HepG2 (cell line): ENCODE measurements around the gene CENPP. TPM values are rescaled to one million over a fixed set of nuclear protein-coding genes. Genes with fewer than 3 reads are reported as not detected.

Experiments used
- ATAC-seq: fragments of 200-7000 bp; cut with Tn5 transposase; 3 replicates; pipeline ENCODE4 v1.9.1; 2020; ENCODE audit warnings: mild to moderate bottlenecking, moderate library complexity
- BruUV-seq: library from RNA; stranded (reverse); fragments of 400-500 nt; replicated peaks from 2 replicates; lab custom pipeline; 2021; lab: Mats Ljungman, UMichigan
- CTCF ChIA-PET: fragments of 300-600 bp; formaldehyde crosslinking; extraction: SDS; loops from one replicate; lab custom pipeline; 2021; ENCODE audit warnings: low total read pairs, inconsistent platforms, low intra/inter-chr PET ratio; lab: Yijun Ruan, JAX
- POLR2A ChIA-PET: fragments of 350-600 bp; sonication (Branson Sonifier 250); formaldehyde crosslinking; loops from one replicate; lab custom pipeline; 2020; ENCODE audit warnings: antibody characterized with exemption, inconsistent platforms; lab: Yijun Ruan, JAX
- DNase-seq: peaks from one replicate; pipeline ENCODE4 v3.0.0-alpha.2; 2015; ENCODE audit warnings: low spot score
- FAIRE-seq: peaks from 3 replicates; lab custom pipeline; 2011; peaks lifted over from hg19 to GRCh38; lab: Jason Lieb, UNC
- H2AFZ ChIP-seq: one replicate; pipeline ENCODE4 v1.6.1; 2011; ENCODE audit warnings: low read length, inconsistent platforms
- H3K27ac ChIP-seq: fragments of 300-600 bp; 3 replicates; pipeline ENCODE4 v1.8.0; 2011; ENCODE audit warnings: mixed run types, mild to moderate bottlenecking, mixed read lengths, low read length, inconsistent platforms; ENCODE audit not compliant: insufficient read depth; ENCODE audit errors: extremely low read length
- H3K27me3 ChIP-seq, 2 experiments: fragments of 200-600 bp in 1 of 2; 2 replicates in 1 of 2; 3 replicates in 1 of 2; pipeline versions ENCODE4 v1.6.0 to v1.8.0; 2011; ENCODE audit warnings: low read length in 2 of 2, mild to moderate bottlenecking in 2 of 2, moderate library complexity in 2 of 2, inconsistent platforms in 1 of 2; ENCODE audit not compliant: insufficient read depth in 2 of 2, control insufficient read depth in 1 of 2
- H3K36me3 ChIP-seq, 2 experiments: fragments of 200-600 bp in 1 of 2; replicated peaks in 1 of 2; 2 replicates in 1 of 2; 3 replicates in 1 of 2; pipeline versions ENCODE4 v1.5.1 to v1.8.0; 2011; ENCODE audit warnings: low read length in 2 of 2, inconsistent platforms in 1 of 2; ENCODE audit not compliant: insufficient read depth in 2 of 2, control insufficient read depth in 1 of 2
- H3K4me1 ChIP-seq: 2 replicates; pipeline ENCODE4 v1.5.1; 2012; ENCODE audit warnings: low read length, inconsistent platforms; ENCODE audit not compliant: insufficient read depth
- H3K4me2 ChIP-seq: 2 replicates; pipeline ENCODE4 v1.6.0; 2011; ENCODE audit warnings: low read depth, low read length, inconsistent platforms
- H3K4me3 ChIP-seq, 3 experiments: fragments of 200-600 bp in 1 of 3; sonication (generic), shearing (Covaris generic) in 1 of 3; replicated peaks in 1 of 3; 2 replicates each; pipeline ENCODE4 v1.5.1; 2011 to 2016; ENCODE audit warnings: low read length in 3 of 3, inconsistent platforms in 2 of 3, low read depth in 2 of 3, mild to moderate bottlenecking in 2 of 3, control low read depth in 1 of 3, mixed read lengths in 1 of 3; ENCODE audit not compliant: insufficient read depth in 1 of 3
- H3K79me2 ChIP-seq: one replicate; pipeline ENCODE4 v1.6.1; 2011; ENCODE audit warnings: low read length, inconsistent platforms; ENCODE audit not compliant: insufficient read depth
- H3K9ac ChIP-seq: 2 replicates; pipeline ENCODE4 v1.6.0; 2011; ENCODE audit warnings: mild to moderate bottlenecking, low read depth, low read length, inconsistent platforms; ENCODE audit not compliant: insufficient read depth
- H3K9me3 ChIP-seq: 2 replicates; pipeline ENCODE4 v1.5.1; 2012; ENCODE audit warnings: mild to moderate bottlenecking, low read length
- H4K20me1 ChIP-seq: 2 replicates; pipeline ENCODE4 v1.6.0; 2011; ENCODE audit warnings: inconsistent platforms, mild to moderate bottlenecking, low read length, moderate library complexity; ENCODE audit not compliant: insufficient read depth
- BCL6 ChIP-seq: IDR thresholded peaks from 2 replicates; pipeline ENCODE4 v1.6.1; 2016; ENCODE audit warnings: missing genetic modification reagents, missing compliant biosample characterization
- REL ChIP-seq: sonication (generic); formaldehyde crosslinking; conservative IDR thresholded peaks from 2 replicates; pipeline ENCODE4 v1.8.0; 2022; ENCODE audit warnings: mild to moderate bottlenecking, missing genetic modification reagents, moderate library complexity
- SIX4 ChIP-seq: sonication (generic); formaldehyde crosslinking; IDR thresholded peaks from 2 replicates; pipeline ENCODE4 v1.4.0; 2020; ENCODE audit warnings: missing genetic modification reagents
- SMAD3 ChIP-seq: sonication (generic); formaldehyde crosslinking; IDR thresholded peaks from 2 replicates; pipeline ENCODE4 v1.4.0; 2020; ENCODE audit warnings: missing genetic modification reagents
- TBL1XR1 ChIP-seq: fragments of 150-350 bp; IDR thresholded peaks from 2 replicates; pipeline ENCODE4 v1.6.1; 2014; ENCODE audit warnings: borderline replicate concordance, low read length; ENCODE audit not compliant: partially characterized antibody
- ZNF10 ChIP-seq: sonication (generic); formaldehyde crosslinking; IDR thresholded peaks from 2 replicates; pipeline ENCODE4 v1.4.0; 2020; ENCODE audit warnings: mild to moderate bottlenecking, low read depth, missing genetic modification reagents, borderline replicate concordance
- ZNF383 ChIP-seq: sonication (generic); formaldehyde crosslinking; IDR thresholded peaks from 2 replicates; pipeline ENCODE4 v1.4.0; 2020; ENCODE audit warnings: missing genetic modification reagents, mild to moderate bottlenecking, borderline replicate concordance
- WGBS: methylation state at CpG from one replicate; pipeline ENCODE4 v1.1.6; 2017; ENCODE audit warnings: low lambda C conversion rate; 5-methylcytosine and 5-hydroxymethylcytosine counted together
- in situ Hi-C: cut with HindIII; loops from 2 replicates; pipeline ENCODE4 v1.10.0; 2017; ENCODE audit warnings: low pct_unique_long_range_greater_than_20kb; ENCODE audit not compliant: extremely low pct_ligation_motif_present
- intact Hi-C: fragments of 100-400 bp; cut with micrococcal nuclease; formaldehyde crosslinking; loops from one replicate; pipeline ENCODE4 v1.10.0; 2022; ENCODE audit not compliant: unreplicated experiment
- polyA plus RNA-seq, 8 experiments: library from polyadenylated mRNA; depleted of rRNA in 3 of 8; stranded (reverse) in 7 of 8; unstranded in 1 of 8; fragments of >200 nt; fragmentation: Illumina TruSeq in 4 of 8; extraction: Trizol in 4 of 8; gene quantifications; 2 replicates each; pipeline versions ENCODE4 v1.2.1 to v1.2.3, GENCODE V29; 2011 to 2016; ENCODE audit warnings: low read depth in 4 of 8, missing spikeins in 1 of 8, mixed read lengths in 1 of 8; ENCODE audit not compliant: insufficient read depth in 1 of 8
- total RNA-seq, 5 experiments: library from RNA; depleted of rRNA; stranded (reverse); fragments of >200 nt; fragmentation: Illumina TruSeq; extraction: Trizol; gene quantifications; 2 replicates each; pipeline ENCODE4 v1.2.3, GENCODE V29; 2016; ENCODE audit warnings: low read depth in 1 of 5
- TF ChIP-seq, protein P1 (sequence below): sonication (generic); formaldehyde crosslinking; conservative IDR thresholded peaks from 2 replicates; pipeline ENCODE4 v1.8.0; 2022; ENCODE audit warnings: mild to moderate bottlenecking, moderate library complexity, missing genetic modification reagents
- TF ChIP-seq, protein P2 (sequence below): sonication (generic); formaldehyde crosslinking; IDR thresholded peaks from 2 replicates; pipeline ENCODE4 v1.8.1; 2022; ENCODE audit warnings: low read depth, mild to moderate bottlenecking, missing genetic modification reagents

CENPP gene
- total and polyA plus RNA-seq, 2 of the 13 experiments (the other 11 are each of a cell fraction or from before 2014, with no cell fraction given): 2.0 to 11.4 TPM

DNA sequence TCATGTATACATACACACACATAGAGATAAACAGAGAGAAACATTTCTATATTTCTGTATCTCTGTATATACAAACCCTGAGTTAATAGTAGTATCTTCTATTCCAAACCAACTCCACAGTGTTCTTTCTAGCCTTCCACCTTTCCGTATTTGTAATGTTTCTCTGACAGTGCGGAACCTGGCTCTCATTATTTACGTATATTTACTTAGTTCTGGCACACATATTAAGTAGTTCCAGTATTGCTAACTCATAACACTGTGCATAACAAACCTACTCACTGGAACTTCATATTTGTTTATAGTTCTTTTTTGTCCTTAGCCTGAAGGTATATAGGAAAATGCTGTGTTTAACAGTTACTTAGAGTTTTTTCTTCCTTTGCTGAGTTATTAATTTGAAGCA is 72.1 kb downstream of the CENPP start:
- H3K4me1 ChIP-seq: no peaks in the 10 kb centered on the region
- ChIA-PET POLR2A (no interaction called here), CTCF (no interaction called here)
- no peaks in the 10 kb centered on the region for H4K20me1 ChIP-seq
- WGBS: 96% methylated on average over 3 of the region's 3 CpGs
- H3K9me3 ChIP-seq: no peaks in the 10 kb centered on the region
- ATAC-seq (no peak), FAIRE-seq (no peak), DNase-seq (no peak)
- no peak overlapping the region for H3K9ac ChIP-seq
- in situ Hi-C loops (no loop called here), intact Hi-C loops (no loop called here)
- H2AFZ ChIP-seq: no peak overlapping the region
- no TSS peak for BruUV-seq
- no peaks in the 10 kb centered on the region for H3K79me2 ChIP-seq
- no peak overlapping the region for H3K4me2 ChIP-seq
- TF ChIP-seq ZNF10: no peak
- no peaks in the 10 kb centered on the region for H3K36me3 ChIP-seq
- no peak overlapping the region for H3K27ac ChIP-seq
- H3K27me3 ChIP-seq: no peaks in the 10 kb centered on the region
- no peak overlapping the region for H3K4me3 ChIP-seq

GRCh38 chr9:92402360-92402759 is 76.6 kb downstream of the CENPP start:
- H4K20me1 ChIP-seq: no peaks in the 10 kb centered on the region
- H3K4me3 ChIP-seq: no peak overlapping the region
- ChIA-PET POLR2A (no interaction called here), CTCF (no interaction called here)
- no peak overlapping the region for H3K27ac ChIP-seq
- no peaks in the 10 kb centered on the region for H3K4me1 ChIP-seq
- WGBS: 89% methylated on average over 1 of the region's 1 CpG
- H3K9ac ChIP-seq: no peak overlapping the region
- no peaks in the 10 kb centered on the region for H3K79me2 ChIP-seq
- no peaks in the 10 kb centered on the region for H3K9me3 ChIP-seq
- FAIRE-seq (no peak), ATAC-seq (no peak), DNase-seq (no peak)
- H3K36me3 ChIP-seq: no peaks in the 10 kb centered on the region
- no peaks in the 10 kb centered on the region for H3K27me3 ChIP-seq
- in situ Hi-C loops: no loop called here
- no peak overlapping the region for H2AFZ ChIP-seq
- H3K4me2 ChIP-seq: no peak overlapping the region
- BruUV-seq: no TSS peak
- intact Hi-C loops: no loop called here
- TF ChIP-seq ZNF383 (CRISPR knock-in tag) (no peak), BCL6 (no peak), SMAD3 (no peak), REL (CRISPR knock-in tag) (no peak), SIX4 (CRISPR knock-in tag) (no peak), TBL1XR1 (no peak)
- TF ChIP-seq, protein P1, sequence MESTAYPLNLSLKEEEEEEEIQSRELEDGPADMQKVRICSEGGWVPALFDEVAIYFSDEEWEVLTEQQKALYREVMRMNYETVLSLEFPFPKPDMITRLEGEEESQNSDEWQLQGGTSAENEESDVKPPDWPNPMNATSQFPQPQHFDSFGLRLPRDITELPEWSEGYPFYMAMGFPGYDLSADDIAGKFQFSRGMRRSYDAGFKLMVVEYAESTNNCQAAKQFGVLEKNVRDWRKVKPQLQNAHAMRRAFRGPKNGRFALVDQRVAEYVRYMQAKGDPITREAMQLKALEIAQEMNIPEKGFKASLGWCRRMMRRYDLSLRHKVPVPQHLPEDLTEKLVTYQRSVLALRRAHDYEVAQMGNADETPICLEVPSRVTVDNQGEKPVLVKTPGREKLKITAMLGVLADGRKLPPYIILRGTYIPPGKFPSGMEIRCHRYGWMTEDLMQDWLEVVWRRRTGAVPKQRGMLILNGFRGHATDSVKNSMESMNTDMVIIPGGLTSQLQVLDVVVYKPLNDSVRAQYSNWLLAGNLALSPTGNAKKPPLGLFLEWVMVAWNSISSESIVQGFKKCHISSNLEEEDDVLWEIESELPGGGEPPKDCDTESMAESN (CRISPR knock-in tag): no peak
- TF ChIP-seq, protein P2, sequence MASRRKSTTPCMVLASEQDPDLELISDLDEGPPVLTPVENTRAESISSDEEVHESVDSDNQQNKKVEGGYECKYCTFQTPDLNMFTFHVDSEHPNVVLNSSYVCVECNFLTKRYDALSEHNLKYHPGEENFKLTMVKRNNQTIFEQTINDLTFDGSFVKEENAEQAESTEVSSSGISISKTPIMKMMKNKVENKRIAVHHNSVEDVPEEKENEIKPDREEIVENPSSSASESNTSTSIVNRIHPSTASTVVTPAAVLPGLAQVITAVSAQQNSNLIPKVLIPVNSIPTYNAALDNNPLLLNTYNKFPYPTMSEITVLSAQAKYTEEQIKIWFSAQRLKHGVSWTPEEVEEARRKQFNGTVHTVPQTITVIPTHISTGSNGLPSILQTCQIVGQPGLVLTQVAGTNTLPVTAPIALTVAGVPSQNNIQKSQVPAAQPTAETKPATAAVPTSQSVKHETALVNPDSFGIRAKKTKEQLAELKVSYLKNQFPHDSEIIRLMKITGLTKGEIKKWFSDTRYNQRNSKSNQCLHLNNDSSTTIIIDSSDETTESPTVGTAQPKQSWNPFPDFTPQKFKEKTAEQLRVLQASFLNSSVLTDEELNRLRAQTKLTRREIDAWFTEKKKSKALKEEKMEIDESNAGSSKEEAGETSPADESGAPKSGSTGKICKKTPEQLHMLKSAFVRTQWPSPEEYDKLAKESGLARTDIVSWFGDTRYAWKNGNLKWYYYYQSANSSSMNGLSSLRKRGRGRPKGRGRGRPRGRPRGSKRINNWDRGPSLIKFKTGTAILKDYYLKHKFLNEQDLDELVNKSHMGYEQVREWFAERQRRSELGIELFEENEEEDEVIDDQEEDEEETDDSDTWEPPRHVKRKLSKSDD (CRISPR knock-in tag): no peak
